SH-SY5Y (cell line): ENCODE measurements around the gene SLC9A9.

ENCODE experiments used
- GATA2 ChIP-seq: IDR thresholded peaks from 2 replicates; pipeline ENCODE4 v1.6.1; 2011; ENCODE audit warnings: mild to moderate bottlenecking, low read depth, low read length
- GATA3 ChIP-seq: IDR thresholded peaks from 2 replicates; pipeline ENCODE4 v1.6.1; 2011; ENCODE audit warnings: low read depth, mild to moderate bottlenecking, low read length, moderate library complexity

GRCh38 chr3:143525408-143525807 is 322.9 kb downstream of the SLC9A9 start:
- TF ChIP-seq GATA2 = no peak
- TF ChIP-seq GATA3 = no peak
